GM21423 (cell line): ENCODE measurements around the gene PBX1.
"Not testable (repeated sequence)": the region's sequence is repeated elsewhere in the genome, so short reads cannot be mapped to it uniquely, and the experiment has no call there.

Experiments
- ATAC-seq: cut with Tn5 transposase; IDR thresholded peaks from one replicate; pipeline ENCODE4 v1.9.1; 2021; ENCODE audit warnings: mild to moderate bottlenecking, moderate library complexity; ENCODE audit not compliant: unreplicated experiment

The PBX1 gene

DNA sequence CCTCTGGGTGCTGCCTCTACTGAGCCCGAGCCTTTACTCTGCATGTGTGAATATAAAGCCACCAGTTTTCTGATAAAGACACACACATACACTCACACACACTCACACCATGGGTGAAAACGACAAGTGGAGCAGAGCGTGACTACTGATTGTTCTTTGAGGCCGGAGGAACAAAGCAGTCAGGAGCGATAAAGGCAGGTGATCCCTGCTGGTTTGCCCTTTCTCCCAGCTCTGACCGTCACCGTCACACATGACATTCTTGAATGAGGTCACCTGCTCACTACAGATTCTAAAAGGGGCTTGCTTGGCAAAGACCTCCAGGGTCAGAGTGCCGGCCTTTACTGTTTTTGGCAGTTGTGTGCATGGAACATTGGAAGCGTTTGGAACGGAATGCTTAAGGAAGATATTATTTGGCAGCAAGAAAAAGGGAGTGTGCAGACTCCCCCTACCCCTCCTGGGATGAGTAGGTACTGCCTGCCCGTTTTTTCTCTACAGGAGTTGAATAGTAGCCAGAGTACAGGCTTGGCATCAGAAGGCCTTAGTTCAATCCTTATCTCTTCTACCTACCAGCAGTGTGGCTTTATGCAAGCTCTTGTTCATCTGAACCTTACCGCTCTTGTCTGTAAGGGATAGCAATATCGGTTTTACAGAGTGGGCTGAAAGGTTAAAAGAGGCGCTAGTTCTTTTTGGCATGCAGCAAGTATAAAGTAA is 79.7 kb downstream of the PBX1 start:
- ATAC-seq: no peak

DNA sequence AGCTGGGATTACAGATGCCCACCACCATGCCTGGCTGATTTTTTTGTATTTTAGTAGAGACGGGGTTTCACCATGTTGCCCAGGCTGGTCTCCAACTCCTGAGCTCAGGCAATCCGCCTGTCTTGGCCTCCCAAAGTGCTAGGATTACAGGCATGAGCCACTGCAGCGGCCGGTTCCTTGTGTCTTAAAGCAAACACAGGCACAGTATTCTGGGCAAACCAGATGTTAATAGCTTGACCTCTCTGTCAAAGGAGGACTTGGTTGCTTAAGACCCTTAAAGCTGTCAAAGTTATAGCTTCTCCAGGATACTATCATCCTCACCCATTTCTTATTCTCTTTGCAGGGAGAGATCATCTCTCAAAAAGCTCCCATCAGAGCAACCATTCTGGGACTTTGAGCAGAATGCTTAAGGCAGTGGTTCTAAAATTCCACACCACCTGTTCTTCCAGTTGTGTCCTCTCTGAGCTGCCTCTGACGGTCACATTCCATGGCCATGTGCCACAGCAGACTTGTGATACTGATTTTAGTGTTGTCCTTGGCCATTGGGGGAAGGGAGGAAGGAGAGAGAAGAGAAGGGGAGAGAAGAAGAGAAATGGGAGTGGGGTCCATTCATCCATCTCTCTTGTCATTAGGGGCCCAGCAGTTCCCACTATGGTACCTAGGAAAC is 81.8 kb downstream of the PBX1 start:
- ATAC-seq: no peak

DNA sequence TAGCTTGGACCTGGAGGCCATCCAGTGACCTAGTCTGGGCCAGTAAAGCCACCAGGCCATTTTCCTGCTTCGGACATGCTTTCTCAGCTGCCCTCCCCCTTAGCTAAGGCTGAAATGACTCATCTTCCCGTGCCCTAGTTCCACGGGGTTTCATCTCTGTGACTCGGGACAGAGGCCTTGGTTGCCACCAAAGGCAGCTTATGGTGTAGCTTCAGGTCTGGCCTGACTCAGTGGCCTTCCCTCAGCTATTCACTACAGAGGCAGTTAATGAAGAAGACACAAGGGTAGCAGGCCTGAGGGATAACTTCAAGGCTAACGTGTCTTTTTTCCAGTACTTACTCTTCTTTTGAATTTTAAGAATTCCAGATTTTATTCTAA is 82.4 kb downstream of the PBX1 start:
- ATAC-seq: no peak

DNA sequence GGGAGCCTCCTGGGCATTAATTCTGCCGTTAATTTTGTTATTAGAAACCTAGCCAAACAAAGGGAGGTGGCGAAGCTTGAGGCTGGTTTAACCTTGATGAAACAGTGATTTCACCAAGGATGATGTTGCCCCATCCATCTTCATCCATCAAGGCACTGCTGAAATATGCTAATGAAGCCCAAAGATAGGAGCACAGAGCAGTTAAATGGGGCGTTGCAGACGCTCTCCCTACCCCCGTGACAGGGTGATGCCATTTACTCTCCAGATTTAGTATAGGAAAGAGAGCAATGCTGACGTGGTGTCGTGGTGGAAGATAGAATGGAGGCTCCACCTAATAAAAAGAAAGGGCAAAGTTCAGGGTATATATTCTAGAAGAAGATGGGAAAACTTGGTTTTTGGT is 84.0 kb downstream of the PBX1 start:
- no peak for ATAC-seq

DNA sequence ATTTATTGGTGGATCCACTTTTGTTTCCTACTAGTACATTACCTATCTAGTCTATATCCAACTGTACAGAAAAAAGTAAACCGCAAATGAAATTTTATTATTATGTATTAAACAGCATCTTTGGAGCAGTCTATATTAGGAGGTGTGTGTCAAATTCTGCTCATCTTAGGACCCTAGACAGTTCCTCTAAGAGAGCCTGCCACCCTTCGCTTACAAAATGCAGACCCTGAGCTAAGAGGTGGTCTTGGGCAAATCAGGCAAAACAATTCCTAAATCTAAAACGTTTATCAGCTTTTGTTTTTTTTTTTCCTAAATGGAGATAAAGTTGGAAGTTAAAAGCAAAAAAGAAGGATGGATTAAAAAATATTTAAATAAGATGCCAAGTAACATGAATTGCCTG is 85.3 kb downstream of the PBX1 start:
- no peak for ATAC-seq

DNA sequence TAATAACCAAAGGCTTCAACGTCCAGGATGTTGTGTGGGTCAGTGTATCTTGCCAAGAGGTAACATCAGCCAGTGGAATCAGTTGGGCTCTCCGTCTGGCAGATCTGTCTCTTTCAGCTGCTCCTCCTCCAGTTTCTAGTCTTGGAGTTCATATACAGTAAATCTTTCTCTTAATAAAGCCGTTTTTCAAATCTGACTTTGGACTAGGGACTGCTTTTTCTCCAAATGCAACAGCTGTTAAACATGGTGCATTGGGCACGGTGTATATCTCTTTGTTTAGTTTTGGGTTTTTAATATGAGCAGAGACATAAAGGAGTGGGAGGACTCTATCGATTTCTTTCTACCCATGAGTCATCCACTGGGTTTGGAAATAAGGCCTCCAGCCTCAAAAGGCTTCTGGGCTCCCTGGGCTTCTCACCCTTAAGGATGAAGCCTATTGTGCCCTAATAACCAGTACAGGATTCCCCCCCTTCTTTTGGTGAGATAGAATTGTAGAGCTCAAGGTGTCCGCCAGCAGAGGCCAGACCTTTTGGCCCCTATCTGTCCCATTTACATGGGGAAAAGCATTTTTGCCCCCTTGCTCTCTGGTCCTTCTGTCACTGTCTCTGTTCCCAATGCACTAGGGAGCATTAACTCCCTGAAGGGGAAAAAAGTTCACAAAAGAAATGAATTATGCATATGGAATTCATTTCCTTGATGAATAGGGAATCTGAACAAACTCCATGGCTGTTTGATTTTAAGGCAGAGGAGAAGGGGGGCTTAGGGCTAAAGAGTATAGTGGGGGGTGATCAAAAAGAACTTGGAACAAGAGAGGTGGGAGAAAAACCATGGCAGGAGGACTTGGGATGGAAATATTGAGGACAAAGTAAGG is 86.0 kb downstream of the PBX1 start:
- no peak for ATAC-seq

DNA sequence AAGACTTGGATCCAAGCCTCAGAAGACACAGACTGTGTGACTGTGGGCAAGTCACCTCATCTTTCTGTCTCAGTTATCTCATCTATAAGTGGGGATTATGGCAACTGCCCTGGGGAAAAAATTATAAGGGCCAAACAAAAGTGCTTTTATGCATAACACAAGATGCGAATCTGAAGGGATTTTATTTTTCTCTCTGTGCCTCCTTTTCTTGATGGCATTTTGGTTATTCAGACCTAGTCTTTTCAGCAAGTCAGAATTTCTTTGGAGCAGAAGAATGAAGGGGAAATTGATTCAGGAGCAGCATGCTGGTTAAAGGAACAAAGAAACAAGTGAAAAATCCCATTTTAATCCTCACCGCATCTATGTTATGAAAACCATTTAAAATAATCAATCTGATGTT is 86.9 kb downstream of the PBX1 start:
- ATAC-seq: no peak

DNA sequence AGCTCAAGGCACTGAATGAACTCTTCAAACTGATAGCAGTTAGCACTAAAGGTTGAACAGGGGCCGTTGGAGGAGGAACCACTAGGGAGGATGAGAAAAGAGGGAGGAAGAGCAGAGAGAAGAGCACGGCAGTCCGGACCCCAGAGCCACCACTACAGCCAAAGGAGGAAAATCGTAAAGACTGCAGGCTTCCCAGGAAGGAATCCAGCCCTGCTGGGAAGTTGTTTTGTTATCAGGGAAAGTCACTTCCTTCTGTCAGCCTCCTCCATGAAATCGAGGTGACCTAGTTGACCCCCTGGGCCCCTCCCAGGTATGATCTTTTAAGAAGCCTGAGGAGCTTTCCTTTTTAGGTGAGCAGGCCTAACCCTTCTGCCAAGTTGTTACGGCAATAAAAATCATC is 88.2 kb downstream of the PBX1 start:
- no peak for ATAC-seq

DNA sequence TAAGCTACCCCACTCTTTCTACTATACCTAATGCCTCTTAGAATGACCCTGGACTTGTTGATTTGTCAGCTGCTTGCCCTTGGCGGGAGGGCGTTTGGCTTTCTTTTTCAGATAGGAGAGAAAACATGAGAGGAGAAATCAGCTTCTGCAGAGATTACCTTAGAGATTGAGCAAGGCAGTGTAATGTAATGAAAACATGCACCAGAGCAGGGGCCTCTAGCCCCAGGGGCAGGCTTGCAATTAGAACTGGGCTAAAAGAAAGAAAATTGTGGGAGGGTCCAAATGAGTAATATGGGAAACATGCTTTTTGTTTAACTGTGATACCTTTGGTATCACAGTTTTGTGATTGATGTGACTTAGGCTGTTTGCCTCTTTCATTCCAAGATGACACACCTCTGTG is 89.7 kb downstream of the PBX1 start:
- ATAC-seq: no peak

DNA sequence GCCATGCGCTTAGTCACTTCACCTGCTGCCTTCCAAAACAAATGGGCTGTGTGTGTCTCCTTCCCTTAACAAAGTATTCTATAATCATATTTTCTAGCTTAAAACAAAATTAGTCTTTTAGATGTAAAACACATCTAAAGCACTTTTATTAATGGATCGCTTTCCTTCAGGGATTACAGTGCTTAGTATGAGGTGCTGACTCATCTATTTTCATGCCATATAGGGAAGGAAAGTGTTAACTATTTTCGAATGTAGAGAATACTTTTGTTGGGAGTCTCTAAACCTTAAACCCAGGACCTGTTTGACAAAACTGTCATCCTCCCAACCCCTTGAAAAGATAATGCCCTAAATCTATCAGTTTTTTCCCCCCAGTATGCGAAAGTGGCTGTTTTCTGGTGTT is 90.2 kb downstream of the PBX1 start:
- no peak for ATAC-seq

DNA sequence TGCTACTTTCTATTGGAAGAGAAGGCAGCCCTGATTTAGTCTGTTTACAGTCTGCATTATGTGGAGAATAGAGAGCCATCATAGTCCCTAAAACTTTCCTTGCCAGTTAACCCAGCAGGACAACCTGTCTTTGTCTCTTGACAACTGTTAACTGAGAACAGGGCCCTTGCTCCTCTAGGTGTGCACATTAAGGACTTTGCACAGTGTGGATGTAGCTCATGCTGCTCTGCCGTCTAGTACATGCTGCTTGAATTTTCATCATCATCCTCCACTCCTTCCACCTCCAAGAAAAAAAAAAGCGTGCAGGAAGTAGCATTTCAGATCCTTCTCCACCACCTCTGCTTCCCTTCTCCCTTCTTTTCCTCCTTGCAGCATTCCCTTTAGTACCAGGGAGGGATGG is 91.5 kb downstream of the PBX1 start:
- ATAC-seq: no peak

DNA sequence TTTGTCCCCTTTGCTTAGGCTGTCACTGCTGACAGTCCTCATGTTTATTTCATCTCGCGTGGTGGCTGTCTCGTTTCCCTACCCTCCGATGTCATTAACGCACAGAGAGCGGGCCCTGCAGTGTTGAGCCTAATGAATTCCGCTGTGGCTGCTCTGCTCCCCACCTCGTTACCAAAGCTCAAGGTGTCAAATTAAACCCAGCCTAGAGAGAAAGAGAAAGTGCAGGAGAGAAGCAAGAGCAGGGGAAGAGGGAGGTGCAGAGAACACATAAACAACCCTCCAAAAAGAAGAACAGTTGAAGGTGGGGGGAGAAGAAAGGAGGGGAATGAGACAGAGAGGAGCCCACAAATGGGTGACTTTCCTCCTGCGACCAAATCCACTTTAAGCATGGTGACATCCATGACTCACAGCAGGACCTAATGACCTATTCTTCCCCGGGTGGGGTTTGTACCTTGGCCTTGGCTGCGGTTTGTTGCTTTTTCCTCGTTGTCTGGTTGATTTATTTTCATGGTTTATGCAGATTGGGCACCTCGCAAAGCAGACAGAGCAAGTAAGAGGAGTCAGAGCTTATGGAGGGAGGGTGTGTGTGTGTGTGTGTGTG is 92.5 kb downstream of the PBX1 start:
- no peak for ATAC-seq

DNA sequence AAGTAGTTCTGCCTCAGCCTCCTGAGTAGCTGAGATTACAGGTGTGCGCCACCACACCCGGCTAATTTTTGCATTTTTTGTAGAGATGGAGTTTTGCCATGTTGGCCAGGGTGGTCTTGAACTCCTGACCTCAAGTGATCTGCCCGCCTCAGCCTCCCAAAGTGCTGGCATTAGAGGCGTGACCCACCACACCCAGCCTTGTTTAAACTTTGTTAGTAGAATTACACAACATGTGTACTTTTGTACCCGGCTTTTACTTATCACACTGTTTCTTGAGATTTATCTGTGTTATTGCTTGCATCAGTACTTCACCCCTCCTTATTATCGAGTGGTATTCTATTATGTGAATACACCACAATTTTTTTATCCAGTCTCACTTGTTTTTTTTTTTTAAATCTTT is 94.0 kb downstream of the PBX1 start:
- ATAC-seq: not testable (repeated sequence)

DNA sequence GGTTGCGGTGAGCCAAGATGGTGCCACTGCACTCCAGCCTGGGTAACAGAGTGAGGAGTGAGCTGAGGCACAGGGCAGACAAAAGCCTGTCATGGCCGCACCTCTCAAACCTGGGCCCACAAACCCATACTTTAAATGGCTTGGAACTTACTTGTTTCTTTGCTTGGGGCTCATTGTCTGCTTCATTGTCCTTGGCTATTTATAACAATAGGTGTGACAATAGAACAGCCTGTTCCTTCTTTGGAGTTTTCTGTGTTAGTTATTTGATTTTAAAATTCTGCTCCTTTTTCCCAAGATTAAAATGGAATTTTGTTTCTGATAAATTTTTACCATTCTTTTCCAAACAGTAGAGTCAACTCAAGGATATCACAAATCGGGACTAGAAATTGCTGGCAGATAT is 94.7 kb downstream of the PBX1 start:
- no peak for ATAC-seq

DNA sequence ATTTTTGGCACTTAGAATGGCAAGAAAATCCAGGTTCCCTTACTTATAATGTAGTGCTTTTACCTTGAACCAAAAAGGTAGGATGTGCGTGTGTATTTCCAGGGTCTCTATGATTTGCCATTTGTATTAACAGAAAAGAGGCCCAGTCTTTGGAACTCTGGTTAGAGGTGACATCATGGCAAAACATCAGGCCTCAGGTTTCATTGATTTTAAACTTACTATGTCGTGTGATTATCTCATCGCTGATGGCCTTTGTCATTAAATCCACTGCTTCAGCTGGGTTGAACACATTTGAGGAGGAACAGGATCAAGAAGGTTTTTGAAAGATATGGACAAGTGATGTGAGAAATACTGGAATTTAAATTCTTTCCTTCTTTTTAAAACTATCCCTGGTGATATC is 95.2 kb downstream of the PBX1 start:
- ATAC-seq: no peak

DNA sequence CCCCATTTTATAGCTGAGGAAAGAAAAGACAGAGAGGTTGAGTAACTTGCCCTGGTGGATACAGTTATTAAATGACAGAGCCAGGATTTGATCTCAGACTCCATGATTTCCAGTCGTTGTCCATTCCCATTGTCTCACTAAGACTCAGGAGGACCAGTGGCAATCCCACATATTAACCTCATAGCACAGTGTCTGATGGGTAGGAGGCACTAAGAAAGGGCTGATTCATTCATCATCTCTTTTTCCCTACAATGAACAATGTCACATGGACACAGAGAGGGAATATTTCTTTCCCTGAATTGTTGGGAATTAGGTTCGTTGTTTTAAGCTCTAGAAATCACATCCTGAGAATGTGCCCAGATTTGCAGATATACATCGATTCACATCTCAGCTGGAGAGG is 99.9 kb downstream of the PBX1 start:
- no peak for ATAC-seq

DNA sequence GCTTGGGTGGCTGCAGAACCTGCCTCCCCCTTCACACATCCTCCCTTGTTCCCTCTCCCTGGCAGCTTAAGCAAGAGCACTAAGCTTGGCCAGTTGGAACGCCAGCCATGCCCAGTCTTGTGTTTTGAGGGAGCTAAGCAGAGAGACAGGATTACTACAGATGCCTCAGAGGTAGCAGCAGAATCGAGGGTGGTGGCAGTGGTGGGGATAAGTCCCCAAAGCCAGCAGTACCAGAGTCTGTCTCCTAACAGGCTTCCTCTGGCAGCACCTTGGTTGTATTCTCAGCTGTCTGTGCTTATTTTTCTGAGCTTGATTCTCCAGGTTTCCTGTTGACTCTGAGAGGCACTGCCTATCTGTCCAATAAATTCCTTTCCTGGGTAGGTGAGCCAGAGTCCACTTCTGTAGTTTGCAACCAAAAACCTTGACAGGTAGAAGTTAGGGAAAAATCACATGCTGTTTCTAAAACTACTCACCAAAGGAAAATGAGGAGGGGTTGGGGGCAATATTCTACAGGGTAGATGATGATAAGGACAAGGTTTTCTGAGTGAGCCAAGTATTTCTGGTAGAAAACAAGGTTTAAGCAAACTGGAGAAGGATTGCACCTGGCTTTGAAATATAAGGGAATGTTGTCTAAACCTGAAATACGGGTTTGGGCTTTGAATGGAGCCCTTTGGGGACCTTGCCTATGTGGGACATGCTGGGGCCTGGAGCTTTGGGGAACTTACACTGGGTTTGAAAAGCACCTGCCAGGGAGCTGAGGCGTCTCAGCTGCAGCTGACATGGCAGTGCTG is 100.8 kb downstream of the PBX1 start:
- ATAC-seq: no peak

DNA sequence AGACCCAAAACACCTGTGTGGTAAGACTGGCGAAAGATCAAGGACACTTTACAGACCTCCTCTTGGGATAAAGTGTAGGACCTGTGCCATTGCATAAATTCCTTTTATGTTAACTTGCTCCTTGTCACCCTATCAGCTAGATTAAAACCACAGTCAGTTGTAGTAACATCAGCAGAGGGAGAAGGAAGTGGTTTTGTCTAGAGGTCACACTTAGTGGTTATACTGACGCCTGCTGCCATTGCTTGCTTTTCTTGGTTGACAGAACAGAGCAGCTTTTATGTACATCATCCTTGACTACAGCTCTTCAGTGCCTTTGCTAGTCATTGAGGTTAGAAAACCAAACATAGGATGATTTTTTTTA is 101.4 kb downstream of the PBX1 start:
- ATAC-seq: peak; percentile 84

DNA sequence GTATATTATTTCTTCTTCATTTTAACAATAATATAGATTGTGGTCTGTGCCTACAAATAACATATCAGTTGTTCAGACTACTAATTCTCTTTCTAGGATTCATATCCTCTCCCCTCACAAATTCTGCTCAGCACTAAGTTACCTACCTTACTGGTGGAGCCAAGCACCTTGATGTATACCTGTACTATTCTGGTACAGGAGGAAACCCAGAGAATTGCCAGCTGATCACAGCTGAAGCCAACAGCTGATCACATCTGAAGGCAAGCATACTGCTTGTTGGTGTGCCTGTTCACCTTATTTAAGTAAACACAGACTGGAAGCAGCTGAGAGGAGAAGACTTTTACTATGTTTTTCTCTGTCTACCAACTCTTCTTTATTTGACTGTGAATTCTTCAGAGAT is 101.8 kb downstream of the PBX1 start:
- ATAC-seq: no peak

DNA sequence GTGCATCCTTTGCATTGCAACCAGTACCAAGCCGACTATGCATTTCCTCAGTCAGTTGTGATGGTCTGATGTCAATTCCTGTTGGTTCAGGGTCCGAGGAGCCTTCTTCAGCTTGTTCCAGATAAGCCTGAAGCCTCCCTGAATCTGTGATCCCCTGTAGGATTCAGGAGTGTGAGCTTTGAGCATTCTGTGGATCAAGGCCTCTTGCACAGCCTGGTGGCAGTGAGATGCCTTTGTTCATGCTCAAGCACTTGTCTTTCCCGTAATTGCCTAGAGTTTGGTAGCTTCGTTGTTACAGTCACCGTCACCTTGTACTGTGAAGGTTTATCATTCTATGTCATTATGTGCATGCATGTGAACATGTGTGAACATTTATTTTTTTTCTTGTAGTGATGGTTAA is 103.5 kb downstream of the PBX1 start:
- ATAC-seq: no peak

DNA sequence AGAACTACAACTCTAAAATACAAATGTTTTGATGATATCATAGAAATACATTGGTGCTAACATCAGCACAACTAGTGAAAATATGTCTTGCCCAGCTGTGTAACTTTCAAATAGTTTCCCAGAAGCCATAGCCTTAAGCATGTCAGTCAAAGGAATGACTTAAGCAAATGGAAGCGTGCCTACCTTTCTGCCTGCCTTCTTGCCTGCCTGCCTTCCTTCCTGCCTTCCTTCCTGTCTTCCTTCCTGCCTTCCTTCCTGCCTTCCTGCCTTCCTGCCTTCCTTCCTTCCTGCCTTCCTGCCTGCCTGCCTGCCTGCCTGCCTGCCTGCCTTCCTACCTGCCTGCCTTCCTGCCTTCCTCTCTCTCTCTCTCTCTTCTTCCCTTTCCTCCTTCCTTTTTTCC is 104.0 kb downstream of the PBX1 start:
- ATAC-seq: no peak
